Measurements from ENCODE around the gene ZNF136. TPM values are rescaled to one million over a fixed set of nuclear protein-coding genes. Genes with fewer than 3 reads are reported as not detected.

Gene ZNF136
- total and polyA plus RNA-seq, 10 of the 15 experiments (the other 5 are each of a cell fraction or from before 2014, with no cell fraction given), result 2.8 to 7.8 (median 6.7) TPM

- Histone ChIP-seq H3K79me2 (ENCODE audit: control insufficient read depth, insufficient read depth, low read length) (peaks cover 24% of the 10 kb centered on the region), H3K9ac (ENCODE audit: control insufficient read depth, insufficient read depth, low read length) (peak overlapping the region; percentile 97; the same call in 1 of the 2 replicates), H2AFZ (ENCODE audit: control insufficient read depth, low read depth, low read length) (peak overlapping the region; percentile 81), H3K27me3 (replicated peaks in 1 of 2; ENCODE audit: control insufficient read depth in 2 of 2, insufficient read depth in 2 of 2, low read length in 1 of 2) (no peaks in the 10 kb centered on the region), H3K36me3 (ENCODE audit: control insufficient read depth in 2 of 2, insufficient read depth in 2 of 2, low read length in 1 of 2) (peaks cover 0 to 3% of the 10 kb centered on the region in 2 experiments; a peak in 1 of 4 replicates), H3K27ac (ENCODE audit: control insufficient read depth, insufficient read depth) (peak overlapping the region; percentile 84; the same call in 1 of the 2 replicates), H4K20me1 (ENCODE audit: control insufficient read depth, insufficient read depth) (no peaks in the 10 kb centered on the region), H3K4me2 (ENCODE audit: control insufficient read depth, insufficient read depth) (peak overlapping the region; percentile 19), H3K4me1 (ENCODE audit: control insufficient read depth, insufficient read depth, low read length) (no peaks in the 10 kb centered on the region), H3K9me3 (replicated peaks; ENCODE audit: control insufficient read depth, insufficient read depth, low read length) (peaks cover 1% of the 10 kb centered on the region; the same call in 2 of the 3 replicates), H3K4me3 (peak overlapping the region; percentile 95; the same call in 1 of the 2 replicates)
- SMC1A ChIA-PET (ENCODE audit: uncharacterized antibody, unreplicated experiment), result interaction anchor here (0.7 to 1.3 kb wide), 3 partner anchors 108 to 238 kb away, joined by 3 to 5 read pairs (median 3); partner anchors contain the start of genes ZNF563 and ZNF700
- no peak for DNase-seq (ENCODE audit: low read depth, low spot score)
- ATAC-seq, result peak; percentile 14
- FAIRE-seq, result no peak
- in situ Hi-C loops (cut with MboI) (no loop called here), intact Hi-C loops (cut with micrococcal nuclease; ENCODE audit: unreplicated experiment) (loop anchor here (5.0 to 10.0 kb wide), 2 partner anchors 132 to 170 kb away; partner anchors contain the start of genes ZNF44 and ZNF563)
- no TSS peak for BruUV-seq (replicated peaks)
- CTCF ChIA-PET, result interaction anchor here (1.0 to 1.7 kb wide), 4 partner anchors 72 to 239 kb away, joined by 3 to 6 read pairs (median 4); partner anchors contain the start of genes ZNF563 and ZNF700
- RAD21 ChIA-PET (ENCODE audit: unreplicated experiment), result interaction anchor here (0.8 to 1.7 kb wide), 8 partner anchors 22 to 239 kb away, joined by 3 to 11 read pairs (median 4); partner anchors contain the start of genes ZNF20 and ZNF563
- 14% methylated on average over 8 of the region's 8 CpGs for WGBS (ENCODE audit: insufficient coverage, insufficient replicate concordance, low lambda C conversion rate, missing lambda C conversion rate)
- POLR2A ChIA-PET, result interaction anchor here (0.6 to 1.2 kb wide), 6 partner anchors 12 to 453 kb away, joined by 3 to 4 read pairs (median 3); partner anchors contain the start of gene ZNF563
- TF ChIP-seq JUND (IDR thresholded peaks at IDR 0.05; ENCODE audit: low read depth, low read length) (no peak), BCL11A (IDR thresholded peaks at IDR 0.05; ENCODE audit: low read depth, low read length) (no peak), HDAC2 (IDR thresholded peaks at IDR 0.05) (no peak), EZH2 (IDR thresholded peaks at IDR 0.05; ENCODE audit: borderline replicate concordance, control insufficient read depth, low read depth, low read length) (no peak), E2F8 (IDR thresholded peaks at IDR 0.05; ENCODE audit: low read depth, partially characterized antibody) (no peak), PAX8 (IDR thresholded peaks at IDR 0.05) (no peak), SIN3A (IDR thresholded peaks at IDR 0.05; ENCODE audit: low read depth, low read length) (no peak), ZNF384 (IDR thresholded peaks at IDR 0.05; ENCODE audit: borderline replicate concordance, low read depth, low read length) (no peak), CEBPZ (IDR thresholded peaks at IDR 0.05; ENCODE audit: low read depth, low read length) (no peak), CHD1 (IDR thresholded peaks at IDR 0.05; ENCODE audit: low read depth, low read length) (no peak)
- TF ChIP-seq, protein P1, sequence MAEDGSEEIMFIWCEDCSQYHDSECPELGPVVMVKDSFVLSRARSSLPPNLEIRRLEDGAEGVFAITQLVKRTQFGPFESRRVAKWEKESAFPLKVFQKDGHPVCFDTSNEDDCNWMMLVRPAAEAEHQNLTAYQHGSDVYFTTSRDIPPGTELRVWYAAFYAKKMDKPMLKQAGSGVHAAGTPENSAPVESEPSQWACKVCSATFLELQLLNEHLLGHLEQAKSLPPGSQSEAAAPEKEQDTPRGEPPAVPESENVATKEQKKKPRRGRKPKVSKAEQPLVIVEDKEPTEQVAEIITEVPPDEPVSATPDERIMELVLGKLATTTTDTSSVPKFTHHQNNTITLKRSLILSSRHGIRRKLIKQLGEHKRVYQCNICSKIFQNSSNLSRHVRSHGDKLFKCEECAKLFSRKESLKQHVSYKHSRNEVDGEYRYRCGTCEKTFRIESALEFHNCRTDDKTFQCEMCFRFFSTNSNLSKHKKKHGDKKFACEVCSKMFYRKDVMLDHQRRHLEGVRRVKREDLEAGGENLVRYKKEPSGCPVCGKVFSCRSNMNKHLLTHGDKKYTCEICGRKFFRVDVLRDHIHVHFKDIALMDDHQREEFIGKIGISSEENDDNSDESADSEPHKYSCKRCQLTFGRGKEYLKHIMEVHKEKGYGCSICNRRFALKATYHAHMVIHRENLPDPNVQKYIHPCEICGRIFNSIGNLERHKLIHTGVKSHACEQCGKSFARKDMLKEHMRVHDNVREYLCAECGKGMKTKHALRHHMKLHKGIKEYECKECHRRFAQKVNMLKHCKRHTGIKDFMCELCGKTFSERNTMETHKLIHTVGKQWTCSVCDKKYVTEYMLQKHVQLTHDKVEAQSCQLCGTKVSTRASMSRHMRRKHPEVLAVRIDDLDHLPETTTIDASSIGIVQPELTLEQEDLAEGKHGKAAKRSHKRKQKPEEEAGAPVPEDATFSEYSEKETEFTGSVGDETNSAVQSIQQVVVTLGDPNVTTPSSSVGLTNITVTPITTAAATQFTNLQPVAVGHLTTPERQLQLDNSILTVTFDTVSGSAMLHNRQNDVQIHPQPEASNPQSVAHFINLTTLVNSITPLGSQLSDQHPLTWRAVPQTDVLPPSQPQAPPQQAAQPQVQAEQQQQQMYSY (CRISPR knock-in tag; IDR thresholded peaks at IDR 0.05), result no peak
- TF ChIP-seq, protein P2, sequence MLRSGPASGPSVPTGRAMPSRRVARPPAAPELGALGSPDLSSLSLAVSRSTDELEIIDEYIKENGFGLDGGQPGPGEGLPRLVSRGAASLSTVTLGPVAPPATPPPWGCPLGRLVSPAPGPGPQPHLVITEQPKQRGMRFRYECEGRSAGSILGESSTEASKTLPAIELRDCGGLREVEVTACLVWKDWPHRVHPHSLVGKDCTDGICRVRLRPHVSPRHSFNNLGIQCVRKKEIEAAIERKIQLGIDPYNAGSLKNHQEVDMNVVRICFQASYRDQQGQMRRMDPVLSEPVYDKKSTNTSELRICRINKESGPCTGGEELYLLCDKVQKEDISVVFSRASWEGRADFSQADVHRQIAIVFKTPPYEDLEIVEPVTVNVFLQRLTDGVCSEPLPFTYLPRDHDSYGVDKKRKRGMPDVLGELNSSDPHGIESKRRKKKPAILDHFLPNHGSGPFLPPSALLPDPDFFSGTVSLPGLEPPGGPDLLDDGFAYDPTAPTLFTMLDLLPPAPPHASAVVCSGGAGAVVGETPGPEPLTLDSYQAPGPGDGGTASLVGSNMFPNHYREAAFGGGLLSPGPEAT (IDR thresholded peaks at IDR 0.05; ENCODE audit: low read depth), result no peak
Observed at GRCh38 chr19:12162513-12162881, 399 bp upstream of the ZNF136 start.
